ENCODE measurements around the gene SBF2.
A peak's percentile ranks its signal among the peaks of the same experiment; 100 is the strongest.

SBF2 gene

GRCh38 chr11:10317151-10317755 is 23.2 kb upstream of the SBF2 start:
- DNase-seq: no peak

- DNase-seq: no peak
Measured at GRCh38 chr11:10315083-10315482, 21.1 kb upstream of the SBF2 start.

GRCh38 chr11:10314199-10315072 is 20.4 kb upstream of the SBF2 start:
- no peak for DNase-seq

- no peak for DNase-seq
Measured at GRCh38 chr11:10311802-10312201, 17.8 kb upstream of the SBF2 start.

GRCh38 chr11:10310301-10310841 is 16.4 kb upstream of the SBF2 start:
- DNase-seq: no peak

- DNase-seq: no peak
Measured at GRCh38 chr11:10309163-10310093, 15.4 kb upstream of the SBF2 start.

- DNase-seq: no peak
Measured at GRCh38 chr11:10308201-10308954, 14.4 kb upstream of the SBF2 start.

GRCh38 chr11:10307400-10308200 is 13.6 kb upstream of the SBF2 start:
- peak; percentile 73 for DNase-seq

- no peak for DNase-seq
Measured at GRCh38 chr11:10307022-10307399, 13.0 kb upstream of the SBF2 start.

- DNase-seq: no peak
Measured at GRCh38 chr11:10305964-10306918, 12.2 kb upstream of the SBF2 start.

- no peak for DNase-seq
Measured at GRCh38 chr11:10305262-10305963, 11.4 kb upstream of the SBF2 start.

GRCh38 chr11:10304495-10305261 is 10.7 kb upstream of the SBF2 start, which contains the start of gene ADM:
Gene ADM, plus strand, starts transcription at chr11:10305073. Its CDS starts 628 bp downstream, at chr11:10305701.
- DNase-seq: no peak

- DNase-seq: no peak
Measured at GRCh38 chr11:10303558-10304363, 9.7 kb upstream of the SBF2 start.

- peak; percentile 67 for DNase-seq
Measured at GRCh38 chr11:10302744-10303557, 8.9 kb upstream of the SBF2 start.

GRCh38 chr11:10302359-10302743 is 8.3 kb upstream of the SBF2 start:
- DNase-seq: no peak

GRCh38 chr11:10301656-10302358 is 7.8 kb upstream of the SBF2 start:
- DNase-seq: no peak
